Stomach (tissue), 4 donors: ENCODE data around the gene H3-3A.

Experiments
- CTCF ChIP-seq, 7 experiments: fragments of 450-650 bp in 4 of 7; fragments of 200-600 bp in 3 of 7; sonication (generic) in 3 of 7; IDR thresholded peaks; one replicate each; pipeline ENCODE4 v1.5.1; 2016 to 2019; ENCODE audit warnings: antibody characterized with exemption in 7 of 7, control low read depth in 2 of 7, mild to moderate bottlenecking in 1 of 7
- POLR2A ChIP-seq, 4 donors: fragments of 450-650 bp; IDR thresholded peaks; one replicate each; pipeline ENCODE4 v1.6.1; 2016; ENCODE audit warnings: antibody characterized with exemption in 4 of 4, control low read depth in 2 of 4, mild to moderate bottlenecking in 1 of 4, moderate library complexity in 1 of 4

GRCh38 chr1:226054519-226055327, 7.8 kb upstream of the H3-3A start:
- TF ChIP-seq CTCF (IDR thresholded peaks at IDR 0.05) (no peak), POLR2A (IDR thresholded peaks at IDR 0.05) (no peak)
